ENCODE data around the gene LRRC28.

The LRRC28 gene

DNA sequence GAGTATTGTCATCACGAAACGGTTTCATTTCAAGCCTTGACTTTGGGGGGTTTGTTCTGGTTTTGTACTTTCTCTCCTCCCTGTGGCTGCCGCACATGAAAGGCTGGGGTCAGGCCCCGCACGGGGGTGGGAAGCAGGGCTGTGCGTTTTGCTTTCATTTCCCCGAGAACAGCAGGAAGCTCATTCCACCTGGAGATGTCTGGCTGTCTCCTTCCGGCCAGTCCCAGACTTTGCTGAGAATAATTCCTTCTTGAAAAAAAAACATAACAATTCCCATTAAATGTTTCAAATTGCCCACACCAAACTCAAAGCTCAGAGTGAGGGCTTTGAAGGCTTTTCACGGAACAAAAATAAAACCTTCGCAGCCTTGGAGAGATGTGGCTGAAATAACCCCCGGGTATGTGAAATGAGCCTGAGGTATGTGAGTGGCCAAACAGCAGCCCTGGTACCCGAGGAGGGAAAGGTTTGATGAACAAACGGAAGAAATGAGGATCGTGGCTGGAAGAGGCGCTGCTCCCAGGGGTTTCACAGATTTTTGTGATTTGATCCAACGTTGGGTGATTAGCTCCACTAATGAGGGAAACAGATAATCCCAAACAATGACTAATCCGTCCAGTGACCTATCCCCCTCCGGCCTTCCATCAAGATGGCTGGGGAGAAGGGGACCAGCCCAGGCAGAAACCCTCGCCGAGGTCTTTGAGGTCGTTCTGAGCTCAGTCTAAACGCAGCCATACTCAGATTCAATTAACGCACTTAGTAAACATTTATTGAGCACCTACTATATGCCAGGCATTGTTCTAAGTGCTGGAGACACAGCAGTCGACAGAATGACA is 187.6 kb downstream of the LRRC28 start:
- no peak for DNase-seq

DNA sequence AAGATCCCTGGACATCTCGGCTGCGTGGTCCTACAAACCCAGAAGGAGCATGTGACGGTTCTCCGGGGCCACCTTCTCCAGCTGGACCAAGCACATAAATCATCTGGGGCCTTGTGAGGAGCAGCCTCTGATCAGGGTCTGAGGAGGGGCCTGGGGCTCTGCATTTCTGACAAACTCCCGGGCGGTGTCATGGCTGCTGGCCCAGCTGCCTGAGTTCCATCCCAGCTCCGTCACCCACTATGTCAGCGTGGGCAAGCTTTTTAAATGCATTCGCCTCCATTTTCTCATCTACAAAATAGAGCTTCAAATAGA is 188.2 kb downstream of the LRRC28 start:
- DNase-seq, result no peak

DNA sequence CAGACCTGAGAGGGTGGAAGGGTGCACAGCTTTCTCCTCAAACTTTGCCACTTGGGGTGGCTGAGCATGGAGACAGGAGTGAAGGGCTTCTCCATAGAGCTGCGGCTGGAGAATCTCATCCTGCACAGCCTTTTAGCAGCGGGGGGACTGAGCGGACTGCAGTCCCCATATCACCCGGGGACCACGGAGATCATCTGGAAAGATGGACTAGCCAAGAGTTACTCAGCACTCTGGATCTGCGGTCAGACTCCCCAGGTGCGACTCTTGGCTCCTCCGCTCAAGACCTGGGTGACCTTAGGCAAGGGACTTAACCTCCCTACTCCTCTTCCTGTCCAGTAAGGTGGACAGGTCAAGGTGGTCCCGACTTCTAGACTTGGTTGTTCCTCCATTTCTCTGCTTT is 188.7 kb downstream of the LRRC28 start:
- no peak for DNase-seq
